Measurements from ENCODE around the gene SYNE3. TPM values are rescaled to one million over a fixed set of nuclear protein-coding genes. Genes with fewer than 3 reads are reported as not detected.

The SYNE3 gene
- total RNA-seq, 1 experiment from 2014 or later = 6.2 TPM

GRCh38 chr14:95524706-95525512 lies 8.5 kb upstream of the SYNE3 start:
- POLR2A ChIA-PET = no interaction called here
- Histone ChIP-seq H3K27ac (ENCODE audit: low read length) (peak overlapping the region; percentile 81; the same call in 1 of the 2 replicates), H3K27me3 (ENCODE audit: control insufficient read depth, insufficient read depth, low read length) (no peaks in the 10 kb centered on the region), H3K4me3 (ENCODE audit: low read depth in 2 of 2, low read length in 2 of 2) (no peak overlapping the region), H3K4me1 (ENCODE audit: control insufficient read depth, insufficient read depth, low read length) (peaks cover 24% of the 10 kb centered on the region), H3K36me3 (ENCODE audit: control insufficient read depth, insufficient read depth, low read length) (no peaks in the 10 kb centered on the region; the same call in 1 of the 2 replicates), H3K9me3 (ENCODE audit: control insufficient read depth, insufficient read depth, low read depth, low read length) (no peaks in the 10 kb centered on the region)
- DNase-seq (ENCODE audit: low read depth, low spot score) = no peak
- intact Hi-C loops (cut with micrococcal nuclease; ENCODE audit: unreplicated experiment) (no loop called here), in situ Hi-C loops (cut with HindIII; ENCODE audit: low pct_unique_long_range_greater_than_20kb, low sequenced_read_pairs) (no loop called here)
- BruUV-seq (replicated peaks) = no TSS peak
- TF ChIP-seq CTCF (IDR thresholded peaks at IDR 0.05) = no peak
- TF ChIP-seq, protein P1, sequence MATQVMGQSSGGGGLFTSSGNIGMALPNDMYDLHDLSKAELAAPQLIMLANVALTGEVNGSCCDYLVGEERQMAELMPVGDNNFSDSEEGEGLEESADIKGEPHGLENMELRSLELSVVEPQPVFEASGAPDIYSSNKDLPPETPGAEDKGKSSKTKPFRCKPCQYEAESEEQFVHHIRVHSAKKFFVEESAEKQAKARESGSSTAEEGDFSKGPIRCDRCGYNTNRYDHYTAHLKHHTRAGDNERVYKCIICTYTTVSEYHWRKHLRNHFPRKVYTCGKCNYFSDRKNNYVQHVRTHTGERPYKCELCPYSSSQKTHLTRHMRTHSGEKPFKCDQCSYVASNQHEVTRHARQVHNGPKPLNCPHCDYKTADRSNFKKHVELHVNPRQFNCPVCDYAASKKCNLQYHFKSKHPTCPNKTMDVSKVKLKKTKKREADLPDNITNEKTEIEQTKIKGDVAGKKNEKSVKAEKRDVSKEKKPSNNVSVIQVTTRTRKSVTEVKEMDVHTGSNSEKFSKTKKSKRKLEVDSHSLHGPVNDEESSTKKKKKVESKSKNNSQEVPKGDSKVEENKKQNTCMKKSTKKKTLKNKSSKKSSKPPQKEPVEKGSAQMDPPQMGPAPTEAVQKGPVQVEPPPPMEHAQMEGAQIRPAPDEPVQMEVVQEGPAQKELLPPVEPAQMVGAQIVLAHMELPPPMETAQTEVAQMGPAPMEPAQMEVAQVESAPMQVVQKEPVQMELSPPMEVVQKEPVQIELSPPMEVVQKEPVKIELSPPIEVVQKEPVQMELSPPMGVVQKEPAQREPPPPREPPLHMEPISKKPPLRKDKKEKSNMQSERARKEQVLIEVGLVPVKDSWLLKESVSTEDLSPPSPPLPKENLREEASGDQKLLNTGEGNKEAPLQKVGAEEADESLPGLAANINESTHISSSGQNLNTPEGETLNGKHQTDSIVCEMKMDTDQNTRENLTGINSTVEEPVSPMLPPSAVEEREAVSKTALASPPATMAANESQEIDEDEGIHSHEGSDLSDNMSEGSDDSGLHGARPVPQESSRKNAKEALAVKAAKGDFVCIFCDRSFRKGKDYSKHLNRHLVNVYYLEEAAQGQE (IDR thresholded peaks at IDR 0.05; ENCODE audit: insufficient read depth in 1 of 2, low read depth in 2 of 2, low read length in 1 of 2) = no peak
- no peak for TF ChIP-seq POLR2AphosphoS5 (IDR thresholded peaks at IDR 0.05; ENCODE audit: low read depth, low read length)
- no peak for TF ChIP-seq SIN3A (IDR thresholded peaks at IDR 0.05; ENCODE audit: borderline replicate concordance, insufficient read depth, low read depth, low read length)
- no peak for TF ChIP-seq TCF7L2 (IDR thresholded peaks at IDR 0.05; ENCODE audit: low read depth, low read length)
- ATAC-seq = peak; percentile 68
- CTCF ChIA-PET = interaction anchor here (0.9 to 1.8 kb wide), 2 partner anchors 10 to 83 kb away, joined by 3 to 4 read pairs; partner anchors contain the start of gene GLRX5

DNA sequence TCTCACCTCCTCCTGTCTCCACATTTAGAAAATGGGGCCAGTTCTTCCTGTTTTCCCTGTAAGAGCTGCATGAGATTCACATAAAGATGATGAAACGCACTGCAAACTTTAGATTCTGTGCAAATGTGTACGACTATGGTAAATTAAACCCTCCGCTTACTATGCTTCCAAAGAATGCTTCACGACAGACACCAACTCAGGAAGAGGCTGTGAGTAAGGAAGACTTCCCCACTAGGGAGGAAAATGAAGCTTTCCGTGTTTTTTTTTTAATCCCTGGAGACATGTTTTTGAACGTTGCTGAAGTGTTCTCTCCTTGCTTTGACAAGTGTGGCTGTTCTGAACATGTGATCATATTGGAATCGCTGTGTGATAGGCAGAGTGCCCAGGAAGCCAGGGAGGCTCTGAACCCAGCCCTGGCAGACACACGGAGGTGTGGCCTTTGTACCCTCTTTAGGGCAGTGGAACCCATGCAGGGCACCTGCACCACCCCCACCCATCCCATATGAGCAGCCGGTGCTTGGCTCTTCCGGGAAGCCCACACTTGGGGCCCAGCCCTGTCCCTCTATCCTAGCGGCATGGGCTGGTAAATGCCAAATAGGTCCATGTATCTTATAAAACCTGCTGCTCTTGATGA lies 7.5 kb upstream of the SYNE3 start:
- no peak for DNase-seq (ENCODE audit: low read depth, low spot score)
- Histone ChIP-seq H3K36me3 (ENCODE audit: control insufficient read depth, insufficient read depth, low read length) (no peaks in the 10 kb centered on the region), H3K9me3 (ENCODE audit: control insufficient read depth, insufficient read depth, low read depth, low read length) (no peaks in the 10 kb centered on the region), H3K4me1 (ENCODE audit: control insufficient read depth, insufficient read depth, low read length) (peaks cover 19% of the 10 kb centered on the region), H3K27ac (ENCODE audit: low read length) (peak overlapping the region; percentile 81), H3K4me3 (ENCODE audit: low read depth in 2 of 2, low read length in 2 of 2) (peak overlapping the region in 1 of 2 experiments; percentile 24; a peak in 2 of 4 replicates), H3K27me3 (ENCODE audit: control insufficient read depth, insufficient read depth, low read length) (no peaks in the 10 kb centered on the region)
- in situ Hi-C loops (cut with HindIII; ENCODE audit: low pct_unique_long_range_greater_than_20kb, low sequenced_read_pairs) = no loop called here
- BruUV-seq (replicated peaks) = no TSS peak
- intact Hi-C loops (cut with micrococcal nuclease; ENCODE audit: unreplicated experiment) = no loop called here
- ChIA-PET CTCF (interaction anchor here (1.8 kb wide), 1 partner anchor 82 kb away, joined by 4 read pairs; no protein-coding TSS in a partner anchor), POLR2A (no interaction called here)
- peak; percentile 34; the same call in 1 of the 2 replicates for TF ChIP-seq CTCF (IDR thresholded peaks at IDR 0.05)
- TF ChIP-seq, protein P1 (IDR thresholded peaks at IDR 0.05; ENCODE audit: insufficient read depth in 1 of 2, low read depth in 2 of 2, low read length in 1 of 2) = no peak
- ATAC-seq = peak; percentile 78
